Measurements from ENCODE around the gene GRAPL.
"Not testable (repeated sequence)": the region's sequence is repeated elsewhere in the genome, so short reads cannot be mapped to it uniquely, and the experiment has no call there.

GRAPL gene

DNA sequence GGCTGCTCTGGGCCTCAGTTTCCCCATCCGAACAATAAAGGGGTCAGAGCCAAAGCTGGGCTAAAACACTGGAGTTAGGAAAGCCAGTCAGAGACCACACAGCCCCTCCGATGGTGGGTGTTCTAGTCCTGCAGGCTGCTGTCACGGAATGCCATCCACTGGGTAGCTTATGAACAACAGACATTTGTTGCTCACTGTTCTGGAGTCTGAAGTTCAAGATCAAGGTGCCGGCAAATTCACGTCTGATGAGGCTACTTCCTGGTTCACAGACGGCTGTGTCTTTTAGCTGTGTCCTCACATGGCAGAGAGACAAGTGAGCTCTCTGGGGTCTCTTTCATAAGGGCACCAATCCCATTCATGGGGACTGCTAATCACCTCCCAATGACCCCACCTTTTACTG, 9.2 kb downstream of the GRAPL start:
- DNase-seq (ENCODE audit: low spot score): not testable (repeated sequence)

DNA sequence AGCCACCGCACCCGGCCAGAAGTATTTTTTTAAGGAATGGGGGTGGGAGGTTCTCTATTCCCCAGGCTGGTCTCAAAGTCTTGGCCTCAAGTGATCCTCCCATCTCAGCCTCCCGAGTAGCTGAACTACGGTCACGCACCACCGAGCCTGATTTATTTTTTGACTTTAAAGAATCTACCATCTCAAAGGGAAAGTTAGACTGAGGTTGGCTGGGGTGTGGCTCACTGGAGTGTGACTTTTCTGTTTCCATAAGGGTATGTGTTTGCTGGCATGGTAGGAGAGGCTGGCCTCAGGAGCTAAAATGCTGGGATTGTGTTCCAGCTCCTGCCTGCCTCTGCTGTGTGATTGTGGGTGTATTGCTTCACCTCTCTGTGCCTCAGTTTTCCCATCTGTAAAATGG, 10.6 kb downstream of the GRAPL start:
- not testable (repeated sequence) for DNase-seq (ENCODE audit: low spot score)

DNA sequence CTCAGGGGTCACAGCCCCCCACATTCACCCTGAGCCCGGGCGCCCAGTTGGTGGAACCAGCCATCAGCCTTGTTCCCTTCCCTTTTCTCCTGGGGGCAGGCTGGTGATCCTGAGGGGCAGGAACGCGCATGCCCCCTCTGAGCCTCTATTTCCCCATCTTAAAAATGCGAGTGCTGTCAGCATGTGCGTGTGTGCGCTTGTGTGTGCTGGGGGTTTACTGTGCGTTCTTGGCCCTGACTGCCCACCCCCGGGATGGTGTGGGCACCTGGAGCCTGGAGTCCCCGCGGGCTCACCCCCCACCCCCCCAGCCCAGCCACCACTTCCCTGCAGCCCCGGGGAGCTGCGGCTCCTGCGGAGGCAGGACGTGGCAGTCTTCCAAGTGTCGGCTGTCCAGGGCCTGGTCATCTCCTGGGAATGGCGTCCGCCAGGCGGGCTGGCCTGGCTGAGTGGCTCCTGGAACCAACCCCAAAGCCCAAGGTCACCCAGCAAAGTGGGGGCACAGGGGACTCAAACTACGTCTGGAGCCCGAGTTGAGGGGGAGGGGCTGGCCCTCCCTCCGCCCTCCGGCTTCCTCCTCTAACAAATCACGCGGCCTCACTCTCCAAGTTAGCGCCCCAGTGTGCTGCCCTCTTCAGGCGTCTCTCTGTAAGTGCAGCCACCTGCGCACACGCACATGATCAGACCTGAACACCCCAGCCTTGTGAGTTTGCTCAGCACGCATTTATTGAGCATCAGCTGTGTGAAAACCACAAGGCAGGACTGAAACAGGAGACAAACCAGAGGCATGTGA, 14.2 kb downstream of the GRAPL start:
- not testable (repeated sequence) for DNase-seq (ENCODE audit: low spot score)

DNA sequence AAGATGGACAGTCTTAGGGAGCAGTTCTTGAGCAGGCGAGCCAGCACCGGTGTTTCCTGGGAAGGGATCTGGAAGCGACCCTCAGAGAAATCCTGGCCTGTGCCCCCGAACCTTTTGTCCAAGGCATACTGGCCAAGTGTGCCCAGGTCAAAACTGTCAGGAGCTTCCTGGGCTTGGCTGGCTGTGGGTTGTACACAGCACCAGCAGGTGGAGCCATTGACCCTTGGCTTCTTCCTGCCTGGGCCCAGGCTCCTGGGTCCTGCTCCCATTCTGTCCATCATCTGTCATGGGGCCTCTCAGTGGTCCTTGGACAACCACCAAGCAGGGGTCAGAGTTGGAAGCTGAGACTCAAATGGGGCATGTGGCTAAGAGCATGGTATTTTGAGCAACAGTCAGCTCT, 15.0 kb downstream of the GRAPL start:
- DNase-seq (ENCODE audit: low spot score): not testable (repeated sequence)

DNA sequence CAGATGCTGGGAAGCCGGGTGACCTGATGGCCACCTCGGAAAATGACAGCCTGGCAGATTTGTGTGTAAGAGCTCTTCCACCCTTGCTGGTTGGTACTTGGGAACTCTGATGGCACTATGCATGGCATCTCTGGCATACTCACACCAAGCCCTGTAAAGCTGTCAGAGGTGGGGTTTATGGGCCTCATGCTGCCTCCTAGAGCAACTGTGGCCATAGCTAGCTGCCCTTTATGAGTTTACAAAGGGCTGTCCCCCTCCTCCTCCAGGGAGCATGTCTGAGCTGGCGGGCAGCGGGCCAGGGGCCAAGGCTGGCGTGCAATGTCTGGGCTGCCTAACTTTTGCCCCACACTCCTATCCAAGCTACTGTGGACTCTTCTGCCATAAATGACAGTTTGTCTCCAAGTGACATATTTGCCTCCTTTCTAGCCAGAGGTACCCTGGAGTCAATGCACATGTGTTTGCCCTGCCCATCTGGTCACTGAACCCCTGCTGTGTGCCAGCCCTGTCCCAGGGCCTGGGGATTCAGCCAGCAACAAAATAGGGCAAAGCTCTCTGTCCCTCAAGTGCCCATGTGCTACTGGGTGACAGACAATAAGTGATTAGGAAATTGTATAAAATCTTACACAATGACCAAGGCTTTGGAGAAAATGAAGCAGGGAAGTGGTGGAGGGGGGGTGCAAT, 15.8 kb downstream of the GRAPL start:
- not testable (repeated sequence) for DNase-seq (ENCODE audit: low spot score)

DNA sequence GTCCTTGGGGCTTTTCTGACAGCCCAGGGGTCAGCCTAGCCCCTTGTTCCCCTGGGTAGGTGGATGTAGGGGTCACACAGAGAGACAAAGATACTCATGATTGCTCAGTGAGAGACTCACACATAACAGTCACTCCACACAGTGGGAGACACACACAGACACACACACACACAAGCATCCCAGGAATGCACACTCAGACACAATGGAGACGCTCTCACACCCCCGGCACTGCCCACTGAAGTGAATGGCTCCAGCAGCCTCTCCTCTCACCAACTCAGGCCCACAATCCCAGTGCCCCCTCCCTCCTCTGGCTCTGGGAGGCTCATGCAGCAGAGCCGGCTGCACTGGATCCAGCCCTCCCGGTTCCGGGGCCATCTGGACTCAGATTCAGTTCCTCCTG, 17.0 kb downstream of the GRAPL start:
- not testable (repeated sequence) for DNase-seq (ENCODE audit: low spot score)

DNA sequence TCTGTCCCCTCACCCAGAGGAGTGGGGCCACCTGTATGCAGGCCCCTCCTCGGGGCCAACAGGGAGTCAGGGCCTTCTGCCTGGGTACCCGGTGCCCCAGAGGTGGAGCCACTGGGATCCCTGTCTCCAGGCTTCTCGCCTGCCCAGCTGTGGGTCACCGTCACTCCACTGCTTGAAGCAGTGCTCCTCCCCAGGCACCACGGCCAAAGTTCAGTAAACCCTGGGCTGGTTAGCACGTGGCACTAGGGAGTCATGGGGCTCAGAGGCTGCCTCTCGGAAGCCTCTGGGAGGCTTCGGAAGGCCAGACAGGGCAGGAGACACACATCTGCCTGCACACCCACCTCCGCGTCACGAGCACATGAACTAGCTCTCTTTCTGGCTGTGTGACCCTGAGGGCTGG, 18.1 kb downstream of the GRAPL start:
- DNase-seq (ENCODE audit: low spot score): not testable (repeated sequence)

DNA sequence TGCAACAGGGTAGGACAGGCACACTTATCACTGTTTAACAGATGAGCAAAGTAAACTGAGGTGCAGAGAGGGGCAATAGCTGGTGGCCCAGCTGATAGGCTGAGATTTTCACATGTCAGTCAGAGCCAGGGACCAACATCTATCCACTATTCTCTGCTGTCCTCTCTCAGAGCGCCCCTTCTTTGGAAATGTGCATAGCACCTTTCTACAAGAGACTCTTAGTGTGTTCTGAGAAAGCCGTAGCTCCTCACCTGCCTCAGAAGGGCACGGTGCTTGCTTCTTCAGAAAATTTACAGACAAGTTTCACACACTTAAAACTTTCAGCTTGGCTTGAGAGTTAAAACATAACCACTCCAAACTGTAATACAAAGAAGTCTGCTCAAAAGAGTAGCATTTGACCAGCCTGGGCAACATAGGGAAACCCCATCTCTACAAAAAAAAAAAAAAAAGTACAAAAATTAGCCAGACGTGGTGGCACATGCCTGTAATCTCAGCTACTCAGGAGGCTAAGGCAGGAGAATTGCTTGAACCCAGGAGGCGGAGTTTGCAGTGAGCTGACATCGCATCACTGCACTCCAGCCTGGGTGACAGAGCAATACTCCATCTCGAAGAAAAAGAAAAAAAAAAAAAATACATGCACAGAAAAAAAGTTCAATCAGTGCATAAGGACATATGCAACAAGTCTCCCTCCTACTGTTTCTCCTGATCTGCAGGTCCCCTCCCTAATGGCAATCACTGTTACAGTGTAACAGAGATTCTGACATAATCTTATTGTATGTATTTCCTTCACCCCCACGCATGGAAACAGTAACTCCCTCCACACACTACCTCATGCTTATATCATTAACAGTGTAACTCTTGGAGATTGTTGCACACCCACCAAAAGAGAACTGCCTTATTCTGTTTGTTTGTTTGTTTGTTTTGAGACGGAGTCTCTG, 23.6 kb downstream of the GRAPL start:
- DNase-seq (ENCODE audit: low spot score): not testable (repeated sequence)

DNA sequence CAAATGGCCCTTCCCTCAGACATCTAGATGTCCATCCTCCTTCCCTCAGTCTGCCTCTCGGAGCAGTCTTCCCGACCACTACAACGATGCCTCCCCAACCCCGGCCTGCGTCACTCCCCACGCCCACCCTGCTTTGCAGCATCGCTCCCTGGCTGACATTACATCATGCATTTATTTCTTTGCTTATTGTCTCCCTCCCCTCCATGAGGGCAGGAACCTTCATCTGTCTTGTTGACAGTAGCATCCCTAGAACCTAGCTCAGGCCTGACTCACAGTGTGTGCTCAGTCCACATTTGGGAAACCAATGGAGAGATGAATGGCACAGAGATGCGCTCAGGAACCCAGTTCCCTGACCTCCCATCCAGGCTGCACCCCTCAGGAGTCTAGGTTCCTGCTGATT, 30.2 kb downstream of the GRAPL start:
- DNase-seq (ENCODE audit: low spot score): not testable (repeated sequence)

DNA sequence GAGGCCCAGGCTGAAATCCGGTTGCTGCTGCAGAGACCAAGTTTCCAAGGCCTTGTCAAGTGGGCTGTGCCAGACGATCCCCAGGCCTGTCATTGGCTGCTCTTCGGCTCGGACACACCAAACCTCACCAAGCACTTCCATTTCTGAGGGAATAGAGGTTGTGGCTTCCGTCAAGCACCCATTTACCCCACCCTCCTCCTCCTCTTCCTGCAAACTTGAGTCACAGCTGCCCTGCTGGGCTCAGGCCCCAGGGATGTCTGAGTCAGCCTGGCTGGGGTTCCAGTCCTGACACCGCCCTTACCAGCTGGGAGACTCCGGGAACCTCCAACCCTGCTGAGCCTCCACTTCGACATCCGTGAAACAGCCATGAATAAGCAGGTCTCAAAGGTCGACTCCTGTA, 31.1 kb downstream of the GRAPL start:
- DNase-seq (ENCODE audit: low spot score): not testable (repeated sequence)

DNA sequence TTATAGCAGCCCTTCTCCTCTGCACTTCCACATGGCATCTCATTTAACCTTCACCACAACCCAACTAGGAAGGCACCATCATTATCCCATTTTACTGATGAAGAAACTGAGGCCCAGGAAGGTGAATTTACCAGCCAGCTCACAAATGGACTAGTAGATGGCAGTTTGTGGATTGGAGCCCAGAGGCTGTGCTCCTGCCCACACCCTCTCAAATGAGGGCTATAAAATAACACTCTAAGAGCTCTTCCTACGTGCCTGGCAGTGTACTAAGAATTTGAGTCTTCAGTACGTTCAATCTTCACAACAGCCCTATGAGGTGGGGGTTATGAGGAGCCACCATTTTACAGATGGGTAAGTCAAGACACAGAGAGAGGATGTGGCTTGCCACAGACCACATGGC, 31.5 kb downstream of the GRAPL start:
- not testable (repeated sequence) for DNase-seq (ENCODE audit: low spot score)

DNA sequence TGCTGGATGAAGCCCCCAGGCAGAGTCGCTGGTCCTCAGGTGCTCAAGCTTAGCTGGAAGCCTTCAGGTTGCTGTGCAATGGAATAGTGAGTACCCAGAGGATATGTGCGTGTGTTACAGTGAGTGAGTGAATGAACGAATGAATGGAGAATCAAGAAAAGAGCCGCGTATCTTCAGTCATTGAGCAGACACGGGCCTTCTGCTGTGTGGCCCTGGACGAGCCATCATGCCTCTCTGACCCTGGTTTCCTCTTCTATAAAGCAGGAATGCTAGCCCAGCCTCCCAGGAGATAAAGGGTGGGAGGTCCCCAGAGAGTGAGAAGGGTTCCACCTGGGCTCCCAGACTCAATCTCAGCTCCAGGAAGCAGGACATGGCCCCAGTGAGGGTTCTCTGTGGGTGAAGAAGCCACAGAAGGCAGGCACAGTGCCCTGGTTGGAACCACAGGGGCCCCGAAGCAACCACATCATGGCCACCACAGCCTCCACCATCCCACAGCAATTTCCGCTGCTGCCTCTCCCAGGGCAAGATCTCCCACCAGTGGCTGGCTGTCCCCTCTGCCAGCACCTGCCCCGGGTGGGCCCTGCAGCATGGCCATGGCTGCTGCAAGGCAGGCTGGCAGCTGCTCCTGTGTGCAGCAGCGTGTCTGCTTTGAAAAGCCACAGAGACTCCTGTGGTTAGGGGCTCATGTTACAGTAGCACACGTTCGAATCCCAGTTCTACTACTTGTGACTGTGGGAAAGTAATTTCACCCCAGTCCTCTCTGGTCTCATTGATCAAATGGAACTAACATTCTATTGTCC, 34.1 kb downstream of the GRAPL start:
- DNase-seq (ENCODE audit: low spot score): not testable (repeated sequence)

DNA sequence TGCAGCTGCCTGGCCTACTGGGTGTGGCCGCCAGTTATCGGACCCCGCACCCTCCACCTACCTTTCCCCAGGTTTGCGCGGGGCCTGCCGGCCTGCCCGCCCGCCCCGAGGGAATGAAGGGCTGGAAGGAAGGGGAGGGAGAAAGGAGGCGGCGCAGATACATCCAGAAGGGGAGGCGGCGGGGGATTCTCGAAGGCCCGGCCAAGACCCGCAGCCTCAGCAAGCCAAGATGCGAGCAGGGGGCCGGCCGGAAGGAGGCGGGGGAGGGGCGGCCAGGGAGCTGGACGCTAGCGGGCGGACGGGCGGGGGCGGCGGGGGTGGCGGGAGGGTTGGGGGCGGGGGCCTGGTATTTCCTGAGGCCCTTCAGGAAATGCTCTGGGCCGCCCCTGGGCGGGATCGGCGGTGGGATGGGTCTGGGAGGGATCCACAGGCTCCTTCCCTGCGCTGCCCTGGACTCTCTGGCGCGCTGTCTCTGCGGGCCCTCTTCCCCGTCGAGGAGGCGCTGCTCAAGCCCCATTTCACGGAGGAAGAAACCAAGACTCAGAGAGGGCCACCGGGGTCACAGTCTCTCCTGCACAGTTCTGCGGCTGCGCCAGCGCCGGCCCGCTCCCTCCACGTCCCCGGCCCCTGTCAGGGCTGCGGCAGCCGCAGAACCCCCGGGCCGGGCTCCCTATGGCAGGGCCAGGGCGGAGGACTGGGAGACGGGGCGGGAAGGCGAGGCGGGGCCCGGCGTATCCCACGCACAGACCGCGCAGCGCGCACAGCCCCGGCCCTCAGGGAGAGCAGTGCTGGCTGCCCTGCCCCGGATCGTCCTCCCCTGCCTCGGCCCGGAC, 35.2 kb downstream of the GRAPL start:
- DNase-seq (ENCODE audit: low spot score): not testable (repeated sequence)

DNA sequence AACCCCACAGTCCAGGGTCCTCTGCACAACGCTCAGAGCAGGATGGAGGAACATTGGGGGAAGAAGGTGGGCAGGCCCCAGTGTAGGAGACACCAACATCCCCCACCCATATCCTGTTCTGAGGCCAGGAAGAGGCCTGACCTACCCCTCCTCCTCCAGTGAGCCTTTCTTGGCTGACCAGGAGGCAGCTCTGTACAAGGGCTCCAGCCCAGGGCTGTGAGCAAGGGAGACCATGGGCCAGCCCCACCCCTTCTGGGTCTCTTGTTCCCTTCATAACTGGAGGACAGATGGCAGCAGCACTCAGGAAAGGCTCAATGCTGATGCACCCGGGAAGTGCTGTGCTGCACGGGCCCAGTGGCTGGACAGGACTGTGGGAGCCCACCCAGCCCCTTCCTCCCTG, 47.0 kb downstream of the GRAPL start:
- not testable (repeated sequence) for DNase-seq (ENCODE audit: low spot score)

DNA sequence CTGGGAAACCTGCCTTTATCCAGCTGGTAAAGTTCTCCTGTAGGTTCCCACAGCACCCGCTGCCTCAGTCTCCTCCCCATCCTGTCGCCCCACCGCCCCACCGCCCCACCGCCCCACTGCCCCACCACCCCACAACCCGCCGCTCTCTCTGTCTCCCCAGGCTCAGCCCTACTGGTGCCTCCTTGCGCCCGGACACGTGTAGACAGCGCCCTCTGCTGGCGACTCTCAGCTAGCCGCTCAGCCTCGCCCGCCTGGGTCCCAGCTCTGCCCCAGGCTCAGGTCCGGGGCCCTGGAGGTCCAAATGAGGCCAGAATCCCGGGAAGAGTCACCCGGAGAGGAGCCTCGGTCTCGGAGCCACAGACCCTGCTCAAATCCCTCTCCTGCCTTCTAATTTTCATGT, 48.0 kb downstream of the GRAPL start:
- DNase-seq (ENCODE audit: low spot score): not testable (repeated sequence)

DNA sequence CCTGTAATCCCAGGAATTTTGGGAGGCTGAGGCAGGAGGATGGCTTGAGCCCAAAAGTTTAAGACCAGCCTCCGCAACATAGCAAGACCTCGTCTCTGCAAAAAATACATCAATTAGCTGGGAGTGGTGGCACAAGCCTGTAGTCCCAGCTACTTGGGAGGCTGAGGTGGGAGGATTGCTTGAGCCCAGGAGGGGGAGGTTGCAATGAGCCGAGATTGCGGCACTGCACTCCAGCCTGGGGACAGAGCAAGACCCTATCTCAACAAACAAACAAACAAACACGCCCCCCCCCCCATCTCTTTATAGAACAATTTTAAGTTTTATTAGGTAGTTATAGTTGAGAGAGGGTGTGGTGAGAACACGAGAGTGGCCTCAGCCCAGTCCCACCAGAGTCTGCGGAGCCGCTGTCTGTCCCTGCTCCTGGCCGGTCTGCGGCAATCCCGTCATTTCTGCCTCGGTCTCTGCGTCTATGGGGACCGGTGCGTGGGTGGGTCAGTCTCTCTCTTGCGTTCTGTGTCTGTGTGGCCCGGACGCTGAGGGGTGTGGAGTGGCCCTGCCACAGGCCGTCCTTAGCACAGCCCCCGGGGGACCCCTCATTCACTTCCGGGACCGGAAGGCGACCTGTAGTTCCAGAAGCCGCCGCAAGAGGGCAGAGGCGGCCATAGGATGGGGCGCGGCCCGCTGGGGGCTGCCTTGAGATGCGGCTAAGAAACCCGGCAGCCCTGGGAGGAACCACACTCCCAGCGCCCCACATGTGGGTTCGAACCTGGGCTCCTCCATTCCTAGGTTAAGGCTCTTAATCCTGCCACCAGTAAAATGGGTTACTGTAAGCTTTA, 53.9 kb downstream of the GRAPL start:
- not testable (repeated sequence) for DNase-seq (ENCODE audit: low spot score)

DNA sequence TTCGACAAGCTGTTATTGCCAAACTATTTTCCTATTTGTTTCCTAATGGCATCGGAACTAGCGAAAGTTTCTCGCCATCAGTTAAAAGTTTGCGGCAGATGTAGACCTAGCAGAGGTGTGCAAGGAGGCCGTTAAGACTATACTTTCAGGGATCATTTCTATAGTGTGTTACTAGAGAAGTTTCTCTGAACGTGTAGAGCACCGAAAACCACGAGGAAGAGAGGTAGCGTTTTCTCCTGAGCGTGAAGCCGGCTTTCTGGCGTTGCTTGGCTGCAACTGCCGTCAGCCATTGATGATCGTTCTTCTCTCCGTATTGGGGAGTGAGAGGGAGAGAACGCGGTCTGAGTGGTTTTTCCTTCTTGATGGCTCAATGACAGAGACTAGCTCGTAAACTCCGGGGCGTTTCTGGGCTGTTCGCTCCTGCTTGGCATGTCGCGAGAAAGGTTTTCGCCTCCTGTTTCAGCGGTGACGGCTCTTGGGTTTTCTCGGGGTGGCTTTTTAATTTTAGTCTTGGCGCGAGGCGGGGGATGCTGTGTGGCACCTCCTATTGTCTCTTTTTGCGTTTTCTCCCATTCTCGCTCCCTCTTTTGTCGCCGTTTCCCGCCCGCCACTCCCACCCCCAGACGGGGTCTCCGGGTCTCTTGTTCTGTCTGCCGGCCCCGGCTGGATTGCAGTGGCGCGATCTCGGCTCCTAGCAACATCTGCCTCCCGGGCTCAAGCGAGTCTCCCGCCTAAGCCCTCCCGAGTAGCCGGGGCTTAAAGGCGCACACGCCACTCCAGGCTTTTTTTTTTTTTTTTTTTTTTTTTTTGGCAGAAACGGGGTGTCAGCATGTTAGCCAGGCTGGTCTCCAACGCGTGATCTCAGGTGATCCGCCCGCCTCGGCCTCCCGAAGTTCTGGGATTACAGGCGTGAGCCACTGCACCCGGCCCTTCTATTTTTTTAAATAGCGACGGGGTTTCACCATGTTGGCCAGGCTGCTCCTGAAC, 60.8 kb downstream of the GRAPL start:
- not testable (repeated sequence) for DNase-seq (ENCODE audit: low spot score)
